HG02938 (cell line): ENCODE results near the gene ITGBL1.
A peak's percentile ranks its signal among the peaks of the same experiment; 100 is the strongest.

Source experiments
- ATAC-seq: cut with Tn5 transposase; IDR thresholded peaks from one replicate; pipeline ENCODE4 v1.9.1; 2021; ENCODE audit warnings: mild to moderate bottlenecking, moderate library complexity; ENCODE audit not compliant: unreplicated experiment

ITGBL1 gene

GRCh38 chr13:101624210-101624922, 171.9 kb downstream of the ITGBL1 start:
- ATAC-seq, result no peak

- no peak for ATAC-seq
These were observed 172.5 kb downstream of the ITGBL1 start for GRCh38 chr13:101624981-101625380.

GRCh38 chr13:101626925-101627555, 174.6 kb downstream of the ITGBL1 start:
- ATAC-seq, result peak; percentile 96

GRCh38 chr13:101627556-101627943, 175.1 kb downstream of the ITGBL1 start:
- ATAC-seq, result peak; percentile 20

GRCh38 chr13:101628900-101629299, 176.4 kb downstream of the ITGBL1 start:
- ATAC-seq, result no peak

- ATAC-seq, result no peak
These were observed 178.9 kb downstream of the ITGBL1 start for GRCh38 chr13:101631395-101631794.

GRCh38 chr13:101634142-101634541, 181.7 kb downstream of the ITGBL1 start:
- ATAC-seq, result no peak

GRCh38 chr13:101639711-101640110, 187.2 kb downstream of the ITGBL1 start:
- no peak for ATAC-seq

GRCh38 chr13:101640788-101641400, 188.4 kb downstream of the ITGBL1 start:
- ATAC-seq, result no peak

GRCh38 chr13:101645871-101646270, 193.4 kb downstream of the ITGBL1 start:
- ATAC-seq, result no peak

GRCh38 chr13:101647760-101648159, 195.3 kb downstream of the ITGBL1 start:
- ATAC-seq, result no peak

GRCh38 chr13:101648766-101649487, 196.5 kb downstream of the ITGBL1 start:
- ATAC-seq, result no peak

GRCh38 chr13:101649488-101650126, 197.1 kb downstream of the ITGBL1 start:
- ATAC-seq, result no peak

- no peak for ATAC-seq
These were observed 202.4 kb downstream of the ITGBL1 start for GRCh38 chr13:101654883-101655282.

GRCh38 chr13:101655435-101655834, 203.0 kb downstream of the ITGBL1 start:
- ATAC-seq, result peak; percentile 86

- no peak for ATAC-seq
These were observed 208.2 kb downstream of the ITGBL1 start for GRCh38 chr13:101660711-101661110.

GRCh38 chr13:101661839-101662238, 209.4 kb downstream of the ITGBL1 start:
- no peak for ATAC-seq

- no peak for ATAC-seq
These were observed 221.1 kb downstream of the ITGBL1 start for GRCh38 chr13:101673360-101674105.

- no peak for ATAC-seq
These were observed 229.4 kb downstream of the ITGBL1 start for GRCh38 chr13:101681834-101682233.

GRCh38 chr13:101686003-101686402, 233.5 kb downstream of the ITGBL1 start:
- no peak for ATAC-seq
